ENCODE data around the gene DNAJC4. TPM values are rescaled to one million over a fixed set of nuclear protein-coding genes. Genes with fewer than 3 reads are reported as not detected.

Gene DNAJC4
- total and polyA plus RNA-seq, 2 of the 8 experiments (the other 6 are each of a cell fraction or from before 2014, with no cell fraction given): 14.6 to 31.0 TPM

DNA sequence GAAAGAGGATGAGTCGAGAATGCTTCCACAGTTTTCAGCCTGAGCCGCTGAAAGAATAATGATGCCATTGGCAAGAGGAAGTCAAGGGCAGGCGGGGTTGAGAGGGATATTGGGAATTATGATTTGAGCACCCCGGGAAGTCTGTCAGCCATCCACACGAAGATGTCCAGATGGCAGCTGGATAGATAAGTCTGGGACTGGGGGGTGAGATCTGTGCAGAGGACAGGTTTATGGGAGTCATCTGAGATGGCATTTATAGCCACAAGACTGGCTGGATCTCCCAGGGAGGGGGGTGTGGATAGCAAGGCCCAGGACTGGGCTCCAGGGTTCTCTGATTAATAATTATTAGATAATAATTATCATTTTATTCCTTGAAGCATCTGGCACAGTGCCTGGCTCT lies 49.5 kb upstream of the DNAJC4 start (continued):
- TF ChIP-seq, protein P1, sequence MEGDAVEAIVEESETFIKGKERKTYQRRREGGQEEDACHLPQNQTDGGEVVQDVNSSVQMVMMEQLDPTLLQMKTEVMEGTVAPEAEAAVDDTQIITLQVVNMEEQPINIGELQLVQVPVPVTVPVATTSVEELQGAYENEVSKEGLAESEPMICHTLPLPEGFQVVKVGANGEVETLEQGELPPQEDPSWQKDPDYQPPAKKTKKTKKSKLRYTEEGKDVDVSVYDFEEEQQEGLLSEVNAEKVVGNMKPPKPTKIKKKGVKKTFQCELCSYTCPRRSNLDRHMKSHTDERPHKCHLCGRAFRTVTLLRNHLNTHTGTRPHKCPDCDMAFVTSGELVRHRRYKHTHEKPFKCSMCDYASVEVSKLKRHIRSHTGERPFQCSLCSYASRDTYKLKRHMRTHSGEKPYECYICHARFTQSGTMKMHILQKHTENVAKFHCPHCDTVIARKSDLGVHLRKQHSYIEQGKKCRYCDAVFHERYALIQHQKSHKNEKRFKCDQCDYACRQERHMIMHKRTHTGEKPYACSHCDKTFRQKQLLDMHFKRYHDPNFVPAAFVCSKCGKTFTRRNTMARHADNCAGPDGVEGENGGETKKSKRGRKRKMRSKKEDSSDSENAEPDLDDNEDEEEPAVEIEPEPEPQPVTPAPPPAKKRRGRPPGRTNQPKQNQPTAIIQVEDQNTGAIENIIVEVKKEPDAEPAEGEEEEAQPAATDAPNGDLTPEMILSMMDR (IDR thresholded peaks at IDR 0.05; ENCODE audit: control extremely low read depth in 1 of 3, insufficient read depth in 1 of 3, low read depth in 1 of 3, low read length in 3 of 3): no peak

Measured in H1 (cell line).